ENCODE results near the gene C16orf82.

Gene C16orf82

DNA sequence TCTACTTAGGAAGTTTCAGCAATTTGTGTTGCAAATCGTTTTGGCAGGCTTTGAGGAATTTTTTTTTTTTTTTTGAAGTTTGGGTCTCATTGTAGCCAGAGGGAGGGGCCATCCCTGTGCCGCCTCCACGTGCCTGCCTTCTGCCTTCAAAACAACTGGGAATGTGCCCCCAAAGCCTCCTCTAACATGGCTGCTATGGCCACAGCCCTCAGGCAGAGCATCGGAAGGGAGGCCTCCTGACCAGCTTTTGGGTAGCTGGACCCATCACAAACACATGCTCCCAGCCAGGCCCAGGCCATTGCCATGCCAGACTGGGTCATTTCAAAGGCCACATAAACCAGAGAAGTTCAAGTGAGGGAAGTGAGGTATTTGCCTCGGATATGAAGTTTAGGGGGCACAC is 21.5 kb downstream of the C16orf82 start:
- H3K4me1 ChIP-seq: no peaks in the 10 kb centered on the region
- no peaks in the 10 kb centered on the region for H3K9me3 ChIP-seq
- peaks cover 0 to 24% of the 10 kb centered on the region in 2 donors for H3K27me3 ChIP-seq
- TF ChIP-seq, protein P1, sequence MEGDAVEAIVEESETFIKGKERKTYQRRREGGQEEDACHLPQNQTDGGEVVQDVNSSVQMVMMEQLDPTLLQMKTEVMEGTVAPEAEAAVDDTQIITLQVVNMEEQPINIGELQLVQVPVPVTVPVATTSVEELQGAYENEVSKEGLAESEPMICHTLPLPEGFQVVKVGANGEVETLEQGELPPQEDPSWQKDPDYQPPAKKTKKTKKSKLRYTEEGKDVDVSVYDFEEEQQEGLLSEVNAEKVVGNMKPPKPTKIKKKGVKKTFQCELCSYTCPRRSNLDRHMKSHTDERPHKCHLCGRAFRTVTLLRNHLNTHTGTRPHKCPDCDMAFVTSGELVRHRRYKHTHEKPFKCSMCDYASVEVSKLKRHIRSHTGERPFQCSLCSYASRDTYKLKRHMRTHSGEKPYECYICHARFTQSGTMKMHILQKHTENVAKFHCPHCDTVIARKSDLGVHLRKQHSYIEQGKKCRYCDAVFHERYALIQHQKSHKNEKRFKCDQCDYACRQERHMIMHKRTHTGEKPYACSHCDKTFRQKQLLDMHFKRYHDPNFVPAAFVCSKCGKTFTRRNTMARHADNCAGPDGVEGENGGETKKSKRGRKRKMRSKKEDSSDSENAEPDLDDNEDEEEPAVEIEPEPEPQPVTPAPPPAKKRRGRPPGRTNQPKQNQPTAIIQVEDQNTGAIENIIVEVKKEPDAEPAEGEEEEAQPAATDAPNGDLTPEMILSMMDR (IDR thresholded peaks at IDR 0.05): no peak
- H3K27ac ChIP-seq: no peak overlapping the region
- intact Hi-C loops (cut with DNase I; ENCODE audit: low total_unique reads): no loop called here
- no peak overlapping the region for H3K4me3 ChIP-seq
- peak in 1 of 2 donors; percentile 31 for DNase-seq
- H3K36me3 ChIP-seq: no peaks in the 10 kb centered on the region

DNA sequence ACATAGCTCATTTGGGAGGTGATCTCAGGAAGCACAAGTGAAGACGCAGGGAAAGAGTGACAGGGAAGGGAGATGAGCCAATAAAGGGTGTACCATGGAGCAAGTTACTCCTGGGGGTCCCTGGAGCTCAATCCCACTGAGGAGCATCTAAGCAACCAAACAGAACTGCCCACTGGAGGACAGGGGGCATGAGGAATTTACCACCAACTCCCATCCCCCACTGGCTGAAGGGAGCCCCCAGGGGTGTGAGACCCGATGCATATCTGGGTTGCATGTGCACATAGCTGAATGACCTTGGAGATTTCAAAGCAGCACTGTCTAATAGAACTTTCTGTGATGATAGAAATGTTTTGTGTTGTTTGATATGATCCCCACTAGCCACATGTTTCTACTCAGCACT is 29.6 kb downstream of the C16orf82 start:
- no peak overlapping the region for H3K27ac ChIP-seq

GRCh38 chr16:27097800-27098230 is 31.1 kb downstream of the C16orf82 start:
- Histone ChIP-seq H3K4me3 (no peak overlapping the region), H3K36me3 (no peaks in the 10 kb centered on the region), H3K4me1 (no peaks in the 10 kb centered on the region), H3K27me3 (no peaks in the 10 kb centered on the region), H3K27ac (no peak overlapping the region), H3K9me3 (no peaks in the 10 kb centered on the region)
- TF ChIP-seq, protein P1 (IDR thresholded peaks at IDR 0.05): no peak
- DNase-seq: peak; percentile 72 to 73
- intact Hi-C loops (cut with DNase I; ENCODE audit: low total_unique reads): no loop called here

More for the DNA sequence above, 29.6 kb downstream of the C16orf82 start:
- no peaks in the 10 kb centered on the region for H3K36me3 ChIP-seq
- no peaks in the 10 kb centered on the region for H3K9me3 ChIP-seq
- peak in 1 of 2 donors; percentile 7 for DNase-seq
- H3K4me1 ChIP-seq: no peaks in the 10 kb centered on the region
- no peak overlapping the region for H3K4me3 ChIP-seq
- intact Hi-C loops (cut with DNase I; ENCODE audit: low total_unique reads): no loop called here
- H3K27me3 ChIP-seq: no peaks in the 10 kb centered on the region
- TF ChIP-seq, protein P1 (IDR thresholded peaks at IDR 0.05): no peak

DNA sequence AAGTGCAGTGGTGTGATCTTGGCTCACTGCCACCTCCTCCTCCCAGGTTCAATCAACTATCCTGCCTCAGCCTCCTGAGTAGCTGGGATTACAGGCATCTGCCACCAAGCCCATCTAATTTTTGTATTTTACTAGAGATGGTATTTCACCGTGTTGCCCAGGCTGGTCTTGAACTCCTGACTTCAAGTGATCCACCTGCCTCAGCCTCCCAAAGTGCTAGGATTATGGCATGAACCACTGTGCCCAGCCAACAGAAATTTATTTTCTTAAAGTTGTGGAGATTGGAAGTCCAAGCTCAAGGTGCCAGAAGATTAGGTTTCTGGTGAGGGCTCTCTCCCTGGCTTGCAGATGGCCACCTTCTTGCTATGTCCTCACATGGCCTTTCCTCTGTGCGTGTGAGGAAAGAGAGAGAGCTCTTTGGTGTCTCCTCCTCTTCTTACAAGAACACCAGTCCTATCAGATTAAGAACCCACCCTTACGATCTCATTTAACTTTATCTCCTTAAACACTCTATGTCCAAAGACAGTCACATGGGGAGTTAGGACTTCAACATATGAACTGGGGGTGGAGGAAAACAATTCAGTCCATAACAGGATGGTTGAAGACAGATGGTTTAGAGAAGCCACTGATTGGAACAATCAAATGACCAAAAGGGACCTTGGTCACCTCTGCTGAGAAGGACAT is 31.8 kb downstream of the C16orf82 start:
- no peak overlapping the region for H3K27ac ChIP-seq

GRCh38 chr16:27102701-27103575 is 36.2 kb downstream of the C16orf82 start:
- TF ChIP-seq, protein P1 (IDR thresholded peaks at IDR 0.05): no peak
- no peak overlapping the region for H3K4me3 ChIP-seq
- no peaks in the 10 kb centered on the region for H3K4me1 ChIP-seq
- no peak overlapping the region for H3K27ac ChIP-seq
- H3K9me3 ChIP-seq: no peaks in the 10 kb centered on the region
- H3K36me3 ChIP-seq: no peaks in the 10 kb centered on the region
- peaks cover 0 to 9% of the 10 kb centered on the region in 2 donors for H3K27me3 ChIP-seq
- peak in 1 of 2 donors; percentile 39 for DNase-seq
- intact Hi-C loops (cut with DNase I; ENCODE audit: low total_unique reads): no loop called here

More for the DNA sequence above, 31.8 kb downstream of the C16orf82 start:
- H3K4me1 ChIP-seq: no peaks in the 10 kb centered on the region
- TF ChIP-seq, protein P1 (IDR thresholded peaks at IDR 0.05): no peak
- H3K4me3 ChIP-seq: no peak overlapping the region
- H3K9me3 ChIP-seq: no peaks in the 10 kb centered on the region
- H3K36me3 ChIP-seq: no peaks in the 10 kb centered on the region
- intact Hi-C loops (cut with DNase I; ENCODE audit: low total_unique reads): no loop called here
- peaks cover 0 to 2% of the 10 kb centered on the region in 2 donors for H3K27me3 ChIP-seq
- DNase-seq: peak in 1 of 2 donors; percentile 6

All from tibial artery (tissue), 4 donors.